HG02943 (cell line): ENCODE data around the gene TBC1D4.
"Not testable (repeated sequence)": the region's sequence is repeated elsewhere in the genome, so short reads cannot be mapped to it uniquely, and the experiment has no call there.

ENCODE experiments used
- ATAC-seq: cut with Tn5 transposase; IDR thresholded peaks from one replicate; pipeline ENCODE4 v1.9.1; 2021; ENCODE audit warnings: mild to moderate bottlenecking, low read depth, moderate library complexity; ENCODE audit not compliant: unreplicated experiment

Gene TBC1D4

GRCh38 chr13:75458696-75459422, 23.1 kb downstream of the TBC1D4 start:
- ATAC-seq: peak; percentile 100

- ATAC-seq: no peak
These were observed 26.0 kb downstream of the TBC1D4 start for GRCh38 chr13:75455962-75456361.

GRCh38 chr13:75454497-75454896, 27.5 kb downstream of the TBC1D4 start:
- no peak for ATAC-seq

- no peak for ATAC-seq
These were observed 29.4 kb downstream of the TBC1D4 start for GRCh38 chr13:75452564-75452963.

GRCh38 chr13:75447493-75447892, 34.5 kb downstream of the TBC1D4 start:
- ATAC-seq: no peak

- no peak for ATAC-seq
These were observed 35.1 kb downstream of the TBC1D4 start for GRCh38 chr13:75446874-75447273.

GRCh38 chr13:75445717-75446499, 36.1 kb downstream of the TBC1D4 start:
- no peak for ATAC-seq

- no peak for ATAC-seq
These were observed 38.0 kb downstream of the TBC1D4 start for GRCh38 chr13:75444016-75444415.

GRCh38 chr13:75443356-75443958, 38.5 kb downstream of the TBC1D4 start:
- no peak for ATAC-seq

GRCh38 chr13:75442736-75443234, 39.2 kb downstream of the TBC1D4 start:
- no peak for ATAC-seq

GRCh38 chr13:75440100-75440499, 41.9 kb downstream of the TBC1D4 start:
- ATAC-seq: no peak

- ATAC-seq: no peak
These were observed 44.2 kb downstream of the TBC1D4 start for GRCh38 chr13:75437582-75438318.

GRCh38 chr13:75434126-75434525, 47.8 kb downstream of the TBC1D4 start:
- ATAC-seq: not testable (repeated sequence)

GRCh38 chr13:75432811-75433244, 49.1 kb downstream of the TBC1D4 start:
- no peak for ATAC-seq

- no peak for ATAC-seq
These were observed 49.9 kb downstream of the TBC1D4 start for GRCh38 chr13:75432045-75432444.

GRCh38 chr13:75430436-75431209, 51.3 kb downstream of the TBC1D4 start:
- no peak for ATAC-seq

GRCh38 chr13:75426421-75426820, 55.5 kb downstream of the TBC1D4 start:
- ATAC-seq: no peak

- ATAC-seq: no peak
These were observed 56.6 kb downstream of the TBC1D4 start for GRCh38 chr13:75425216-75426009.

GRCh38 chr13:75423946-75424345, 58.0 kb downstream of the TBC1D4 start:
- ATAC-seq: no peak
